GM03348 (cell line): ENCODE results near the gene EPHA1.
"Not testable (repeated sequence)": the region's sequence is repeated elsewhere in the genome, so short reads cannot be mapped to it uniquely, and the experiment has no call there.

ENCODE experiments used
- DNase-seq: peaks from one replicate; pipeline ENCODE4 v3.0.0; 2012; ENCODE audit warnings: low spot score

EPHA1 gene

DNA sequence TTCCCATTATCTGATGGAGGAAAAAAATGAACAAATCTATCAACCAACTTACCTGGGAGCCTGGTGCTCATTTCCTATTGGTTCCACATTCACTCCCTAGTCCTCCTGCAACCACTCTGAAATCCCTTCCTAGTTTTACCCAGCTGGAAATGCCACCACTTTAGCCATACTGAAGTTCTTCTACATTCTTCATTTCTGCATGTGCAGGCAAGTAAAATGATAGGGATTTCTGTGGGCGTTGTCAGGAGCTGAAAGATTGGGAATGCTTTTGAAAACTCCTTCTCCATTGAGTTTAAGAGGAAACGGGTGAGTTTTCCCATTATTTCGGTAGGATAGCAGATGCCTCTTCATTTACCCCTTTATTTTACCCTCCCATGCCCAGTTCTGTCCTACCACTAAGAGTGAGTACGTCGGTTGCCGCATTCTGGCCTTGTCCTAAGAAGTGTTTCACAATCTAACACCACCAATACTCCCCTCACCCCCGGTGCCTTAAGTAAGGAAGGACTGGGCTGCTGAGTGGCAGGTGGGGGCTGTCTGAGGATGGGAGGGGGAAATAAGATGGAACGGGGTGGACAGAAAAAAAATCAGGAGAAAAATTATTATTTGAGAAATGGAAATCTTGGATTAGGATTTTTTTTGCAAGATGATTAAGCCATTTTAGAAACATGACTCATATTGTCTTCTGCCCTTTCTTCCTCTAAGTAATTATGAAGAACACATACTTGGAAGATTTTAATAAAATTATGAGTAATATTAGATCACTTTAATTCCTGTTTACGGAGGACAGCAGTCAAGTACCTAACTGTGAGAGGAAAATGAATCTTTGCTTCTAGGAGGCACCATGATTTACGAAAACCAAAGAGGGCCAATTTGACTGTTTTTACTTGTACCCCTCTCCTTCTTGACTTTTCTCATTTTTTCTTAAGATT lies 21.4 kb upstream of the EPHA1 start:
- DNase-seq, result peak; percentile 49

DNA sequence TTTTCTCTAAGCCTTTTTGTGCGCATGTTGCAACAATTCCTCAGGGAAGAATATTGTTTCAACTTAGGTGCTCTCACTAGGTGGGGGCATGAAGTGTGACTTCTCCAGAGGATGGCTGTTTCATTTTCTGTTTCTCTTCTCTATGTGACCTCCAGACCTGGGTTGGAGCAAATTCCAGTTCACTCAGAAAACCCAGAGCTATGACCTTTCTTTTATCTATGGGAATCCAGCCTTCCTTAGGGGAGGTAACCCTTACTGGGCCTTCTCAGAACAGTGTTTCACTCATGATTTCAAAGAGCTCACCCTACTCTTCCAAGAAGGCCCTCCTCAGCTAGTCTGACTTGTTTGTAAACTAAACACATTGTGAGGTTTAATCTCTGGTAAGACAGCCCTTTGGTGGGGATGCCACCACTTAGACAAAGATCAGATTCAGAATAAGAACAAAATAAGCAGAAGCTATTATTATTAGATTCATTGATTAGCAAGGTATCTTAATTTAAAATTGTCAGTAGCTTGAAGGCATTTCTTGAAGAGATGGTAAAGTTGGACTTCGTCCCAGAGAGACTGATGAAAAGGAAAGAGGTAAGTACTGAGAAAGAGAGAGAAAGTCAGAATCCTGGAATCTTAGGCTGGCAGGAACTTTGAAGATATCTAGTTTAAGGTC lies 18.0 kb upstream of the EPHA1 start:
- DNase-seq, result no peak

- DNase-seq, result not testable (repeated sequence)
Measured at GRCh38 chr7:143424476-143424875, 15.8 kb upstream of the EPHA1 start.

DNA sequence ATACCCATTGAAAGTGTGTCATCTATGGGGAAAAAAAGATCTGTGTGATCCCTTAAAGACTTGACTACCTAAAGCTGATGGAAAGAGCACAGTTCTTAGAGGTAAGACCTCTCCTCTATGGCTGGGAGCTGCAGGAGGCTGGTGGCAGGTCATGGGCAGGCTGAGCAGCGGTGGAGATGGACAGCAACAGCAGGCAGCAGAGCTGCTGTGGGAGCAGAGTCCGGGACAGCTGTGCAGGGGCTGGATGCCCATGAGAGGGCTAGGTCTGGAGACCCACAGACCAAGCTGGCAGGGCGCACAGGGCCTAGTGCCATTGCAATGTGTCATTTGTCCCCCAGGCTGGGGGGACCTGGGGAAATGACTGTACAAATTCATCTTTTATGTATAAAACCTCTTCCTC lies 13.4 kb upstream of the EPHA1 start:
- DNase-seq, result no peak

- DNase-seq, result not testable (repeated sequence)
Measured at GRCh38 chr7:143420624-143421023, 12.0 kb upstream of the EPHA1 start.

DNA sequence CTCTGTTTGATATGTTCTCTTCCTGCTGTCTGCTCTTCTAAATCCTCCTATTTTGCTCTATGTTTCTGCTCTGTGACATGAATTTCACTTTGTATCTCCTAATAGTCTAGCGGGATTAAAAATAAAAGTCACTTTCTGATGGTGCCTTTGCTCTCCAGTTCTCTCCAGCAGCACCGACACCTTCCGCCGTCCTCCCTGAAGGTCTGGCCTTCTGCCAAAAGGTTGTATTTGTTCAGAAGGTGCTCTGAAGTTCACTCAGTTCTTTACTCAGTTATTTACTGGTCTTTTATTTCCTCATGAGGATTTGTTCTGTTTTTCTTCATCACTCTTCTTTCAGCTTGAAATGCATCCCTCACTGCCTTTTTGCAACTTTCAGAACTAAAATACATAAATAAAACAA lies 11.2 kb upstream of the EPHA1 start:
- DNase-seq, result no peak

- no peak for DNase-seq
Measured at GRCh38 chr7:143418681-143419458, 10.2 kb upstream of the EPHA1 start.

DNA sequence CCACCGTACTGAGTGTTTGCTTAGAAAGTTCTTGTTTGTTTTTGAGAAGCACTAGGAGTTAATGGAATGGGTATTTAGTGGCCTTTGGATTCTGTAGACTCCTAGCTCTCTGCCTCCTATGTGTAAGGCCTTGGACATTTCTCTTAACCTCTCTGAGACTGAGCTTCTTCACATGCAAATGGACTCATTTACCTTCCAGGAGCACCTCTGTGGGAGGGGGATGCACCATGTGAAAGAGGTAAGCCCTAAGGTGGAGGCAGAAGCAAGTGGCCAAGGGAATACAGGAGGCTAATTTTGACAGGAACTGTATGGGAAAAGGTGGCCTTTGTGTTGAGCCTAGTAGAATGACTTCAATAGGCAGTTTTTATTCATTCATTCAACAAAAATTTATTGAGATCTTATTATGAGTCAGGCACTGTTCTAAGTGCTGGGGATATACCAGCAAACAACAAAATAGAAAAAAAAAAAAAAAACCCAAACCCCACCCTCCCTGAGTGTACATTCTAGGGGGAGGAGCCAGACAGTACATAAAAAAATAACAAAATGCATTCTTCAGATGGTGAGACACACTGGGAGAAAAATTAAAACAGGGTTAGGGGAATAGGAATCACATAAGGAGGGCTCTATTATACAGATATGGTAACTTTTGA lies 9.2 kb upstream of the EPHA1 start:
- DNase-seq, result no peak

GRCh38 chr7:143416565-143417149 lies 8.0 kb upstream of the EPHA1 start:
- peak; percentile 75 for DNase-seq

GRCh38 chr7:143415742-143416397 lies 7.2 kb upstream of the EPHA1 start:
- no peak for DNase-seq

DNA sequence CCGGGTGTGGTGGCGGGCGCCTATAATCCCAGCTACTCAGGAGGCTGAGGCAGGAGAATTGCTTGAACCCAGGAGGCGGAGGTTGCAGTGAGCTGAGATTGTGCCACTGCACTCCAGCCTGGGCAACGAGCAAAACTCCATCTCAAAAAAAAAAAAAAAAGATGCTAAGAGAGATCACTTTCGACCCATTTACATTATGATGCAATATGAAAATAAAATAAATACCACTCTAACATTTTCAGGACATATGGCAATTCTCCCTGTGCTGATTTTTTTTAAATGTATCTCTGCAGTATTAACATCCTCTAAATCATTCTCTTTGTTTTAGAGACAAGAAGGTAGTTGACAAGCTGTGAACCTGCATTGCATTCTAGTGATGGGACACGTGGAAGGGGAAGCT lies 6.6 kb upstream of the EPHA1 start:
- not testable (repeated sequence) for DNase-seq

- DNase-seq, result no peak
Measured at GRCh38 chr7:143413123-143413522, 4.5 kb upstream of the EPHA1 start.

DNA sequence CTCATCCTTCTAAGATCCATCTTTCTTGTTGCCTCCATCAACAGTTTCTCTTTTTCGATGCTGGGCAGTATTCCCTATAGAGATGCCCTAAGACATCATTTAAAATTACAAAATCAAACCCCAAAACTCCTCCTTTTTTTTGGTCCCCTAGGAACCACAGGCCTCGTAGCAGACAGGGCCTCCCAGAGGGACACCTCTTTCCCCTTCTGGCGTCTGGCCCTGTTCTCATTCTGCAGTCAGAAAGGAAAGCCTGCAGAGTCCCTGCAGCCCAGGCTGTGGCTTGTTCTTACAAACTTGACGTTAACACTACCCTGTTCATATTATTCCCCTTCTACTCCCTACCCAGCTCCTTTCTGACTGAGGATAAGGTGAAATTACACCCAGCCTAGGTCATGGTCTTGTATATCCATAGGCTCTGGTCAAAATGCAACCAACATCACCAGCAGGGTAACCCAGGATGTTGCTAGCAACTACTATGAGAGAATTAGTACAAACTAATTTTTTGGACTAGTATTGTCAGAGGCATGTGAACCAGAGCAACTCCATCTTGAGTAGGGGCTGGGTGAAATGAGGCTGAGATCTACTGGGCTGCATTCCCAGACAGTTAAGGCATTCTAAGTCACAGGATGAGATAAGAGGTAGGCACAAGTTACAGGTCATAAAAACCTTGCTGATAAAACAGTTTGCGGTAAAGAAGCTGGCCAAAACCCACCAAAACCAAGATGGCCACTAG lies 3.5 kb upstream of the EPHA1 start:
- DNase-seq, result no peak

DNA sequence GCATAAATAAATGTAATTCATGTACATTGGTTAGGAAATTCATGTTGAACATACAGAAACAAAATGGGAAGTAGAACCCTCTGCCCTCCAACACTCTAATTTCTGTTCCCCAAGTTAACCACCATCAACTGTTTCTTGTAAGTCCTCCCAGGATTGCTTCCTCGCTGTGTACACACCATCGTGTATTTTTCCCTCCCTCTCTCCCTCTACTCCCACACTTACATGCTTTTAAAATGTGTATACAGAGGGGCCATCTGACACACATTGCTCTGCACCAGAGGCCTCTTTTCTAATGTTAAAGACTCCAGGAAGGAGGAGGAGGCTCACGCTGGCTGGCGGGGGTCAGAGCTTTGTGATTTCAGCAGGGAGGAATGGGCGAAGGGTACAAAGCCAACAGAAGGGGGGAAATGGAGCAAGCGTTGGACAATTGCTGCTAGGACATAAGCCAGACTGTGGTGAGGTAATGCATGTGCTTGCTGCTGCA lies 1.9 kb upstream of the EPHA1 start:
- peak; percentile 71 for DNase-seq

DNA sequence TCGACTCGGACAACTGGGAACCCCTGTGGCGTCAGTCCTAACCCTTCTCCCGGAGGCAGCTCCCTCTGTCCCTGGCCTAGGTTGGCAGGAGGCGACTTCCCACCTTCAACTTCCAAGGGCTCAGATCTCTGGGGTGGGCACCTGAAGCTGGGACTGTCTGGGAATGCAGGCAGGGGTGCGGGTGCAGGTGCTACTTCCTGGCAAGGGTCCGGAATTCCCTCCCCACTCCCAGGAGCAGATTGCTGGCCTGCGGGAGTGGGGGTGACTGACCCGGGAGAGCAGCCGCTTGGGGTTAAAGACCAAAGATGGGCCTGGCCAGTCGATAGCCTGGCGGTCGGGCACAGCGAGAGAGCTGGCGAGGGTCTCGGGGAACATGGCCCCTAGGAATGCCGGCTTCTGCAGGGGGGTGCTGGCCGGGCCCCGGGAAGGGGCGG lies 387 bp downstream of the EPHA1 start:
- DNase-seq, result no peak

- DNase-seq, result no peak
Measured at GRCh38 chr7:143407287-143408251, 1.1 kb downstream of the EPHA1 start.

GRCh38 chr7:143406002-143406357 lies 2.7 kb downstream of the EPHA1 start:
- no peak for DNase-seq

DNA sequence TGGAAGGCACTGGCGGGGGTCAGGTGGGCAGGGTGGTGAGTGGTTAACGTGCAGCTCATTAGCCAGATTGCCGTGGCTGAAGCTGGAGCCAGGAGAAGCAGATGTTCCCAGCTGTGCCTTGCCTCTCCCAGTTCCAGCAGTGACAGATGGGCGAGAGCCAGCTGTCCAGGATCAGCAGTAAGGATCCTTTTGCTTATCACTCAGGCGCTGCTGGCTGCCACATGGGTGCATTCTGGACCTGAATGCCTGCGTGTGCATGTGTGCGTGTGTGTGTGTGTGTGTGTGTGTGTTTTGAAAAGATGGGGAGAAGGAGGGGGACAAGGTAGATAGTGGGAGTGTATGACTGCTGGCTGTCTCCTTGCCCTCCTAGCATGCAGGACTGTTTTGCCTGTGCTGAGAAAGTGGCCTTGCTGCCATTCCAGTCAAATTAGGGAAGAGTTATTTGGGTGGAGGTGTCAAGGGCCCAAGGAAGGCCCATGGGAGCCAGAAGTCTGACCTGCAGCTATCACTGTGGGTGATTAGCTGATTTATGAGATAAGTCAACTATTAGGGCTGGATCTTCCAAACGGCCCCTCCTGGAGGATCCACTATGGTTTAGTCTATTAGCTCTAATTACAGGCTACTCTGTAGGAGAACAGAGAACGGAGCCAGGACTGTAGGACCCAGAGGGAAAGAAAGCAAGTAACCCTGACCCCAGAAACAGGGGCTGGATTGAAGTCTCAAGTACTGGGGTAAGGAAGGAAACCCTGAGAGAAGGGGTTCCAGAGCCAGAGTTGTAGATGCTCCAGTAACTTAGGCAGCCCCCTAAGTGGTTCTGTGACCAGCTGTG lies 3.3 kb downstream of the EPHA1 start:
- no peak for DNase-seq
